Rectal smooth muscle tissue (tissue), 1 donor: ENCODE results near the gene CDHR3.

Experiments used
- H3K27ac ChIP-seq: one replicate; pipeline ENCODE4 v1.7.0; 2013; ENCODE audit warnings: low read depth, low read length, inconsistent platforms
- H3K27me3 ChIP-seq: one replicate; pipeline ENCODE4 v1.7.0; 2013; ENCODE audit warnings: low read length; ENCODE audit not compliant: control insufficient read depth, insufficient read depth
- H3K36me3 ChIP-seq: one replicate; pipeline ENCODE4 v1.7.0; 2013; ENCODE audit warnings: low read length; ENCODE audit not compliant: control insufficient read depth, insufficient read depth
- H3K4me1 ChIP-seq: one replicate; pipeline ENCODE4 v1.7.0; 2013; ENCODE audit warnings: low read length; ENCODE audit not compliant: control insufficient read depth, insufficient read depth
- H3K4me3 ChIP-seq: one replicate; pipeline ENCODE4 v1.7.0; 2013; ENCODE audit warnings: low read length
- H3K9ac ChIP-seq: one replicate; pipeline ENCODE4 v1.7.0; 2013; ENCODE audit warnings: low read length

The CDHR3 gene

GRCh38 chr7:106050746-106051117, 87.7 kb downstream of the CDHR3 start:
- Histone ChIP-seq H3K27me3 (no peaks in the 10 kb centered on the region), H3K36me3 (no peaks in the 10 kb centered on the region), H3K27ac (peak overlapping the region; percentile 38), H3K4me3 (no peak overlapping the region), H3K4me1 (peaks cover 10% of the 10 kb centered on the region), H3K9ac (no peak overlapping the region)

GRCh38 chr7:106052681-106053080, 89.6 kb downstream of the CDHR3 start:
- H3K9ac ChIP-seq: no peak overlapping the region
- no peak overlapping the region for H3K27ac ChIP-seq
- no peaks in the 10 kb centered on the region for H3K27me3 ChIP-seq
- H3K4me3 ChIP-seq: no peak overlapping the region
- H3K36me3 ChIP-seq: no peaks in the 10 kb centered on the region
- H3K4me1 ChIP-seq: peaks cover 17% of the 10 kb centered on the region

GRCh38 chr7:106053109-106053508, 90.0 kb downstream of the CDHR3 start:
- Histone ChIP-seq H3K4me1 (peaks cover 21% of the 10 kb centered on the region), H3K27me3 (no peaks in the 10 kb centered on the region), H3K36me3 (no peaks in the 10 kb centered on the region), H3K9ac (no peak overlapping the region), H3K4me3 (no peak overlapping the region), H3K27ac (no peak overlapping the region)

DNA sequence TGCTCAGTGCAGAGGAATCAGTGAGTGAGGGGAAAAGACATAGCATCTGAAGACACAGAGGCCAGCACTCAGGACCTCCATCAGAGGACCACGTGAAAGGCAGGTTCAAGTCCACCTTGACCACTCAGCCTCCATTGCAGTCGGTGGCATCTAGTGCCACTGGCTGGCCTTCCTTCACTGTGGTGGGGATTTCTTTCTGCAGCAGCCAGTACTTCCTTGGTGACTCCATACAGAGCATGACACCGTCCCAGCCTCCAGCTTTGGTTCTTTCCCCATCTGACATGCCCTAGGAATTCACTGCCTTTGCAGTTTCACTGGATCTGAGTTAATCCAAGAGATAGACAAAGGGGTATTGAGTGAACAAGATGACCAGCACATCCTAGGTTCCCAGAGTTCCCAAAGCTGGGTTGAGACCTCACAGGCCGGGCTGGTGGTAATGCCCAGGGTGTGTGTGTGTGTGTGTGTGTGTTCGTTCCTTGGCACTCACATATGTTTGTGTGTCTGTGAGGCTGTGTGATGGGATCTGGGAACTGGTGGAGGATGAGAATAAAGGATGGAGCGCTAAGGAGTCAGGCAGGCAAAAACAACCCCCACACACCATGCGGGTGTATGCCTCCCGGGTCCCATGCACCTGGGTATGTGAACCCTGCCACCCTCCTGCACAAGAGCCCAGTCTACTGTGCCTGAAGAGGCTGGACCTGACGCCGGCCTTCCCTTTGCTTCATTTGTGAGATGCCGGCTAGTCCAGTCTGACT, 91.3 kb downstream of the CDHR3 start:
- H3K4me1 ChIP-seq: peaks cover 31% of the 10 kb centered on the region
- no peaks in the 10 kb centered on the region for H3K36me3 ChIP-seq
- no peaks in the 10 kb centered on the region for H3K27me3 ChIP-seq
- no peak overlapping the region for H3K9ac ChIP-seq
- H3K27ac ChIP-seq: no peak overlapping the region
- no peak overlapping the region for H3K4me3 ChIP-seq

DNA sequence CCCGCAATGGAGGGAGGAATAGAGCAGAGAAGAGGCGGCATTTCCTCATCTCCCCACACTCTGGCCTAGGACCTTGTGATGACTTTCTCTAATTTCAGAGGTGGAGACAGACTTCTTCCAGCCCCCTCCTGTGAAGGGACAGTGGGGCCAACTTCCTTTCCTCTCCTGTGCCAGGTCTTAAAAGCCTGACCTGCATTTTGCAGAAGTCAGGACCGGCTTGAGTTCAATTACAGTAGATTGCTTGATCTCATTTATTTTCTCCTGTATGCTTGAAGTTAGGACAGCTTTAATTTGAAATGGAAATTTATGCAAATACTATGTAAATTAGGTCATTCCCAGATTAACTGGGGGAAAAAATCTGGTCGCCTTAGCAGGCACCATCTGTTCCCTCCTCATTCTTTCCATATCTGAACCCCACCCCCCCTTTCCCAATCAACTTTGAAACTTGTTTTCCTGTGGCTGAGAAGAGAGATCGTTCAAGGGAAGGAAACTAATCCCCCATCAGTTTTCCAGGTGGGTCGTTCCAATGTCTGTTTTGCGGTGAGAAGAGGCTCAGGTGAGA, 92.0 kb downstream of the CDHR3 start:
- Histone ChIP-seq H3K27me3 (no peaks in the 10 kb centered on the region), H3K9ac (no peak overlapping the region), H3K27ac (no peak overlapping the region), H3K36me3 (no peaks in the 10 kb centered on the region), H3K4me3 (no peak overlapping the region), H3K4me1 (peaks cover 30% of the 10 kb centered on the region)

- Histone ChIP-seq H3K36me3 (no peaks in the 10 kb centered on the region), H3K4me1 (peaks cover 21% of the 10 kb centered on the region), H3K9ac (no peak overlapping the region), H3K4me3 (no peak overlapping the region), H3K27ac (no peak overlapping the region), H3K27me3 (no peaks in the 10 kb centered on the region)
Measured at GRCh38 chr7:106056513-106057203, 93.6 kb downstream of the CDHR3 start.

DNA sequence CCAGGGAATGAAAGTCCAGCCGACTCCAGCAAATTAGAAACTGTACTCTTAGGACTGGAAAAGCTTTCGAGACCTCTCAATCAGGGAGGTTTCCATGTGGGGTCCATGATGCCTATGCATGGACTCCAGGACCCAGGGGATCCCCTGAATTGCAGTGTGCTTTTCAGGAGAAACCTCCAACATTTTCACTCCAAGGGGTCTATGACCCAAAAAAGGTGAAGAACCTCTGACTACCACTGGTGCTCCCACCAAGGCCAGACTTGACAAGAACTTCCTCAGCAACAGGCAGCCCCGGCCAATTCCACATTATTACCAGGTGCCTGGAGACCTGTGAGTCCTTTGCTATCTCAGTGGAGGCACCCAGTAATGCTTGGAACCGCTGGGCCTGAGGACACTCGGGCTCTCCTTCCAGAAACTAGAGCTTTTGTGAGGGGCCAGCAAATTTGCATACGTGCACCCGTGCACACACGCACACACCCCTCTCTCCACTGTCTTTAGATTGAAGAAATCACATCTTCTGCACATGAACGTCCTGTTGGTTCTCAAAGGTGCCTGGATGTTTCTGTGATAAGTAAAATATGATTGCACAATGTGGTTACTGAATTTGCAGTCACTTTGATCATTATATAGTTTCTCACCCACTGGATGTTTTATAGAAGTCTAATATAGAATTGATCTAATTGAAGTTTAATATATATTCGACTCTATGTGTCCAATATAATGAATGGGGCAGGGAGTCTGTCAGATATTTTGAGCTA, 94.3 kb downstream of the CDHR3 start:
- H3K9ac ChIP-seq: no peak overlapping the region
- peak overlapping the region; percentile 16 for H3K27ac ChIP-seq
- H3K4me3 ChIP-seq: no peak overlapping the region
- H3K27me3 ChIP-seq: no peaks in the 10 kb centered on the region
- H3K4me1 ChIP-seq: peaks cover 21% of the 10 kb centered on the region
- H3K36me3 ChIP-seq: no peaks in the 10 kb centered on the region

- H3K4me3 ChIP-seq: no peak overlapping the region
- H3K36me3 ChIP-seq: no peaks in the 10 kb centered on the region
- no peaks in the 10 kb centered on the region for H3K27me3 ChIP-seq
- no peak overlapping the region for H3K9ac ChIP-seq
- peak overlapping the region; percentile 39 for H3K27ac ChIP-seq
- peaks cover 21% of the 10 kb centered on the region for H3K4me1 ChIP-seq
Measured at GRCh38 chr7:106057962-106058927, 95.2 kb downstream of the CDHR3 start.

GRCh38 chr7:106058928-106059324, 95.9 kb downstream of the CDHR3 start:
- H3K9ac ChIP-seq: no peak overlapping the region
- H3K27me3 ChIP-seq: no peaks in the 10 kb centered on the region
- no peak overlapping the region for H3K4me3 ChIP-seq
- H3K36me3 ChIP-seq: no peaks in the 10 kb centered on the region
- H3K4me1 ChIP-seq: peaks cover 23% of the 10 kb centered on the region
- H3K27ac ChIP-seq: peak overlapping the region; percentile 39

- Histone ChIP-seq H3K4me1 (peaks cover 30% of the 10 kb centered on the region), H3K36me3 (no peaks in the 10 kb centered on the region), H3K4me3 (no peak overlapping the region), H3K27ac (no peak overlapping the region), H3K9ac (no peak overlapping the region), H3K27me3 (no peaks in the 10 kb centered on the region)
Measured at GRCh38 chr7:106059556-106059955, 96.5 kb downstream of the CDHR3 start.

GRCh38 chr7:106060394-106060920, 97.4 kb downstream of the CDHR3 start:
- Histone ChIP-seq H3K27ac (no peak overlapping the region), H3K4me1 (peaks cover 38% of the 10 kb centered on the region), H3K9ac (no peak overlapping the region), H3K4me3 (no peak overlapping the region), H3K27me3 (no peaks in the 10 kb centered on the region), H3K36me3 (no peaks in the 10 kb centered on the region)
